Subcutaneous adipose tissue (tissue), 4 donors: Measurements from ENCODE around the gene SHLD1. TPM values are rescaled to one million over a fixed set of nuclear protein-coding genes. Genes with fewer than 3 reads are reported as not detected.

Source experiments
- CTCF ChIP-seq: fragments of 450-650 bp; IDR thresholded peaks from one replicate; pipeline ENCODE4 v1.5.1; 2016; ENCODE audit warnings: low read depth, mild to moderate bottlenecking, control low read depth, antibody characterized with exemption, moderate library complexity
- total RNA-seq, 4 donors: library from RNA; depleted of rRNA; stranded (reverse); fragments of >200 nt; gene quantifications; one replicate each; pipeline ENCODE4 v1.1.0, GENCODE V29; 2016

The SHLD1 gene
- total RNA-seq, 4 donors from 2014 or later: 1.3 to 7.7 (median 2.9) TPM

- no peak for TF ChIP-seq CTCF
These were observed 34.9 kb upstream of the SHLD1 start for GRCh38 chr20:5715071-5715841.

GRCh38 chr20:5716953-5717352 lies 33.2 kb upstream of the SHLD1 start:
- TF ChIP-seq CTCF: no peak

- TF ChIP-seq CTCF: no peak
These were observed 31.2 kb upstream of the SHLD1 start for GRCh38 chr20:5718896-5719595.

- no peak for TF ChIP-seq CTCF
These were observed 30.3 kb upstream of the SHLD1 start for GRCh38 chr20:5719861-5720403.

- no peak for TF ChIP-seq CTCF
These were observed 29.5 kb upstream of the SHLD1 start for GRCh38 chr20:5720696-5721095.

GRCh38 chr20:5722927-5723326 lies 27.3 kb upstream of the SHLD1 start:
- no peak for TF ChIP-seq CTCF

- no peak for TF ChIP-seq CTCF
These were observed 23.1 kb upstream of the SHLD1 start for GRCh38 chr20:5727018-5727515.
